Measurements from ENCODE around the gene KLRB1.
"Not testable (repeated sequence)": the region's sequence is repeated elsewhere in the genome, so short reads cannot be mapped to it uniquely, and the experiment has no call there.

Gene KLRB1

GRCh38 chr12:9604287-9604686 lies 3.4 kb downstream of the KLRB1 start:
- H3K27ac Mint-ChIP-seq = no peak overlapping the region
- no peak overlapping the region for H3K4me3 Mint-ChIP-seq
- H3K36me3 Mint-ChIP-seq = peaks cover 3% of the 10 kb centered on the region
- H3K4me1 Mint-ChIP-seq (ENCODE audit: low read depth) = peaks cover 14% of the 10 kb centered on the region
- no peaks in the 10 kb centered on the region for H3K9me3 Mint-ChIP-seq (ENCODE audit: low read depth)
- H3K27me3 Mint-ChIP-seq = no peaks in the 10 kb centered on the region

GRCh38 chr12:9600426-9600825 lies 7.3 kb downstream of the KLRB1 start:
- not testable (repeated sequence) for H3K27me3 Mint-ChIP-seq; H3K27ac Mint-ChIP-seq; H3K4me1 Mint-ChIP-seq (ENCODE audit: low read depth); H3K9me3 Mint-ChIP-seq (ENCODE audit: low read depth); H3K4me3 Mint-ChIP-seq; H3K36me3 Mint-ChIP-seq

- Mint-ChIP-seq H3K36me3 (no peaks in the 10 kb centered on the region), H3K9me3 (ENCODE audit: low read depth) (no peaks in the 10 kb centered on the region), H3K27ac (no peak overlapping the region), H3K4me3 (no peak overlapping the region), H3K4me1 (ENCODE audit: low read depth) (no peaks in the 10 kb centered on the region), H3K27me3 (no peaks in the 10 kb centered on the region)
These were observed 9.4 kb downstream of the KLRB1 start for GRCh38 chr12:9598363-9598762.

- Mint-ChIP-seq H3K27ac (no peak overlapping the region), H3K27me3 (no peaks in the 10 kb centered on the region), H3K4me1 (ENCODE audit: low read depth) (no peaks in the 10 kb centered on the region), H3K4me3 (no peak overlapping the region), H3K36me3 (no peaks in the 10 kb centered on the region), H3K9me3 (ENCODE audit: low read depth) (no peaks in the 10 kb centered on the region)
These were observed 10.4 kb downstream of the KLRB1 start for GRCh38 chr12:9597365-9597764.

- H3K27ac Mint-ChIP-seq = no peak overlapping the region
- no peaks in the 10 kb centered on the region for H3K27me3 Mint-ChIP-seq
- no peak overlapping the region for H3K4me3 Mint-ChIP-seq
- H3K9me3 Mint-ChIP-seq (ENCODE audit: low read depth) = no peaks in the 10 kb centered on the region
- H3K4me1 Mint-ChIP-seq (ENCODE audit: low read depth) = no peaks in the 10 kb centered on the region
- H3K36me3 Mint-ChIP-seq = peaks cover 2% of the 10 kb centered on the region
These were observed 17.3 kb downstream of the KLRB1 start for GRCh38 chr12:9590441-9590840.

GRCh38 chr12:9588749-9589148 lies 19.0 kb downstream of the KLRB1 start:
- H3K27me3 Mint-ChIP-seq = no peaks in the 10 kb centered on the region

DNA sequence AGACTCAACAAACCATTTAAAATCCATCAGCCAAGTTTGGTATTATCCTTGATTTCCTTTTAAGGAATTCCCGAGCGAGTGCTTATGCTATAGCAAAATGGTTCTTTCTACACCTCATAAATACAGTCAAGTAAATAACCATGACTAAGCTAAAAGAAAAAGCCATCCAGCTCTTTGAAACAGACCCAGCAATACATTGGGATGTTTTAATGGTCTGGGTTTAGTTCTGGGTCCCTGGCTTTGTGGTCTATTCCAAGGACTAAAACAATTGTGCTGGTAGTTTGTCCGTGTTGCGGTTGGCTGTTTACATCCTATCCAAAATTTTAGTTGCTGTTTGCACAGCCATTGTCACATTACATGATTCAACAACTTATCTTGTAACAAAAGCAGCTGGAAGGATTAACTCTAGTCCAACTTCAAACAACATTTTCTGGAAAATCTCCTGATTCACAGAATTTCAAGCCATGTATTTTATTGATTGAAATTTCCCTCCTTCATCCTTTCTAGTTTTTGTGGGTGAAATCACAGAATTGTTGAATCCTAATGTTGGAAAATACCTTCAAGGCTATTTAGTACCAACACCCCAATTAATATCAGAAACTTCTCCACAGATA lies 19.6 kb downstream of the KLRB1 start:
- Mint-ChIP-seq H3K36me3 (peaks cover 2% of the 10 kb centered on the region), H3K27me3 (no peaks in the 10 kb centered on the region), H3K27ac (no peak overlapping the region), H3K9me3 (ENCODE audit: low read depth) (no peaks in the 10 kb centered on the region), H3K4me1 (ENCODE audit: low read depth) (no peaks in the 10 kb centered on the region), H3K4me3 (no peak overlapping the region)

More at GRCh38 chr12:9588749-9589148, 19.0 kb downstream of the KLRB1 start:
- Mint-ChIP-seq H3K9me3 (ENCODE audit: low read depth) (no peaks in the 10 kb centered on the region), H3K4me3 (no peak overlapping the region), H3K27ac (no peak overlapping the region), H3K4me1 (ENCODE audit: low read depth) (no peaks in the 10 kb centered on the region), H3K36me3 (peaks cover 2% of the 10 kb centered on the region)

- H3K27ac Mint-ChIP-seq; H3K27me3 Mint-ChIP-seq; H3K4me3 Mint-ChIP-seq; H3K4me1 Mint-ChIP-seq (ENCODE audit: low read depth); H3K36me3 Mint-ChIP-seq; H3K9me3 Mint-ChIP-seq (ENCODE audit: low read depth): not testable (repeated sequence)
These were observed 30.0 kb downstream of the KLRB1 start for GRCh38 chr12:9577729-9578128.

DNA sequence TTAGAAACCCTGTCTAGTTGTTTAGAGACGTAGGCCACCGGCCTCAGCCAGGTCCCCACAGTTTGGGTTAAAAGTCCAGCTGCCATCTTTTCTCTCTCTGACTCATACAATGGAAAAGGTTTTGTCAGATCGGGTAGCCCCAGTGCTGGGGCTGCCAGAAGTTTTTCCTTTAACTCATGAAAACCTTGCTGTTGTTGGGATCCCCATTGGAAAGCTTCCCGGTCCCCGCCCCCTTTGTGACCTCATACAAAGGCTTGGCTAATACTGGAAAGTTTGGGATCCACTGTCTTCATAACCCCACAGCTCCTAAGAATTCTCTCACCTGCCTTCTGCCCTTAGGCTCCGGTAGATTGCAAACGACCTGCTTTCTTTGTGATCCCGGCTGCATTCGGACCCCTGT lies 40.6 kb downstream of the KLRB1 start:
- H3K4me1 Mint-ChIP-seq (ENCODE audit: low read depth); H3K9me3 Mint-ChIP-seq (ENCODE audit: low read depth); H3K27ac Mint-ChIP-seq; H3K4me3 Mint-ChIP-seq; H3K36me3 Mint-ChIP-seq; H3K27me3 Mint-ChIP-seq: not testable (repeated sequence)

GRCh38 chr12:9566113-9566512 lies 41.6 kb downstream of the KLRB1 start:
- not testable (repeated sequence) for H3K27ac Mint-ChIP-seq; H3K4me1 Mint-ChIP-seq (ENCODE audit: low read depth); H3K4me3 Mint-ChIP-seq; H3K9me3 Mint-ChIP-seq (ENCODE audit: low read depth); H3K36me3 Mint-ChIP-seq; H3K27me3 Mint-ChIP-seq

DNA sequence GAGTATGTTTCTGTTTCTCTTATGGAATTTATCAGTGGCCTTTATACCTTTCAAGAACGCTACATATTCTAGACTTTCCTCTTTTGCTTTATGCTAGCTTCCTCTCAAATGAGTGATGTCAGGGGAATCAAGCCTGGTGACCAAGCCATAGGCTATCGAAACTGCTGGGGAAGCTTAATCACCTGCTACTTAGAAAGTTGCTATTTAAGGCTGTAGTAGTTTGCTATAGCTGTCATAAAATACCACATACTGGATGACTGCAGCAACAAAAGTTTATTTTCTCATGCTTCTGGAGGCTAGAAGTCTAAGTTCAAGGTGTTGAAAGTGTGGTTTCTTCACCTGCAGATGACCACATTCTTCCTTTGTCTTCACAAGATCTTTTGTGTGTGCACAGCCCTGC lies 43.3 kb downstream of the KLRB1 start:
- H3K36me3 Mint-ChIP-seq; H3K27me3 Mint-ChIP-seq; H3K4me1 Mint-ChIP-seq (ENCODE audit: low read depth); H3K27ac Mint-ChIP-seq; H3K9me3 Mint-ChIP-seq (ENCODE audit: low read depth); H3K4me3 Mint-ChIP-seq: not testable (repeated sequence)

DNA sequence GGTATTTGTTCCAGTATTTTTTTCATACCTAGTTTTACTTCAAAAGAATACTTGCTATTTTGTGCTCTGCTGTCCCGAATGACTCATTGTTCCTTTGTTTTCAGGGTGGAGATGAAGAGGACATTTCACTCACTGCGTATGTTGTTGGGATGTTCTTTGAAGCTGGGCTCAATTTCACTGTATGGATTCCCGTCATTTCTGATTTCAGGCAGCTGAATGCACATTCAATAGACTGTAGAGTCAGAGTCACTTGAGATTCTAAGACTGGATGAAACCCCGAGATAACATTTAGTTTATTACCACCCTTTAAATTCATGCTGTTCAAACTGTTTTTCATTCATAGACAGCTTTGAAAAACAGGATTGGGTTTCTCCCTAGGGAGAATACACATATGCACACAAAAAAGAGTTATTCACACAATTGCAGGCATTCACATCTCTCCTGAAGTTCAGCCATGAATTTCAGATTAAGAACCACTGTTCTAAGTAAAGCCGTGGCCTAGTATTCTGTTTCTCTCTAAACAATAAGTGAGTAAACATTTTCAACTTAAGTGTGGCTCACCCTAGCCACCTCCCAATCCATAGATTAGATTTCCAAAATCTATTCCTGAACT lies 44.8 kb downstream of the KLRB1 start:
- not testable (repeated sequence) for H3K9me3 Mint-ChIP-seq (ENCODE audit: low read depth); H3K36me3 Mint-ChIP-seq; H3K4me1 Mint-ChIP-seq (ENCODE audit: low read depth); H3K27me3 Mint-ChIP-seq; H3K27ac Mint-ChIP-seq; H3K4me3 Mint-ChIP-seq

DNA sequence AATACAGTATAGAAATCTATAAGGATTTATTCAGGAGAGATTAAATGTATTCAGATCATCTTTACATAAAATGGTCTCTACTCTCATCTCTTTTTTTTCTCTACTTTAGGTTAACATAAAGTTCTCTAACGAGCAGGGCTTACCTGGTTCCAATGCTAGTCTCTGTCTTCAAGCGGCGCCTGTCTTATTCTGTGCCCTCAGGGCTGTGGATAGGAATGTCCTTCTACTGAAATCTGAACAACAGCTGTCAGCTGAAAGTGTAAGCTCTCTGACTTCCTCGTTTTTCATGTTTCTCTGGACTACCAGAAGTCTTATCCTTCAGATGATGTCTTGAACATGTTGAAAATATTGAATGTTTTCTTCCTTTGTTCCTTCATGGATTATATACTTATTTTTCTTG lies 62.2 kb downstream of the KLRB1 start:
- not testable (repeated sequence) for H3K4me3 Mint-ChIP-seq; H3K4me1 Mint-ChIP-seq (ENCODE audit: low read depth); H3K9me3 Mint-ChIP-seq (ENCODE audit: low read depth); H3K36me3 Mint-ChIP-seq; H3K27ac Mint-ChIP-seq; H3K27me3 Mint-ChIP-seq

All from activated naive CD8-positive, alpha-beta T cell (primary cell).